HepG2 (cell line): ENCODE data around the gene HSF2BP. TPM values are rescaled to one million over a fixed set of nuclear protein-coding genes. Genes with fewer than 3 reads are reported as not detected.

Experiments
- CCAR2 ChIP-seq: fragments of 200-400 bp; formaldehyde crosslinking; optimal IDR thresholded peaks from 2 replicates; pipeline ENCODE3; 2018; ENCODE audit warnings: low read depth, mild to moderate bottlenecking, low read length, moderate library complexity
- FOSL2 ChIP-seq: sonication (generic); formaldehyde crosslinking; IDR thresholded peaks from 2 replicates; pipeline ENCODE4 v1.4.0; 2020; ENCODE audit warnings: missing genetic modification reagents
- ISX ChIP-seq: sonication (generic); formaldehyde crosslinking; conservative IDR thresholded peaks from 2 replicates; pipeline ENCODE4 v1.5.0; 2020; ENCODE audit warnings: missing genetic modification reagents
- KAT7 ChIP-seq: IDR thresholded peaks from 2 replicates; pipeline ENCODE4 v1.6.1; 2018; ENCODE audit warnings: borderline replicate concordance, missing compliant biosample characterization
- MBNL3 ChIP-seq: fragments of 250-450 bp; sonication (Bioruptor Pico); conservative IDR thresholded peaks from 2 replicates; pipeline ENCODE4 v1.8.0; 2022; ENCODE audit warnings: mild to moderate bottlenecking, inconsistent platforms
- SP5 ChIP-seq: IDR thresholded peaks from 2 replicates; pipeline ENCODE4 v1.6.1; 2016; ENCODE audit warnings: low read depth, borderline replicate concordance
- ZC3H13 ChIP-seq: sonication (generic); formaldehyde crosslinking; IDR thresholded peaks from 2 replicates; pipeline ENCODE4 v1.8.1; 2023; ENCODE audit warnings: mild to moderate bottlenecking, missing genetic modification reagents, moderate library complexity
- ZKSCAN5 ChIP-seq: sonication (generic); formaldehyde crosslinking; IDR thresholded peaks from 2 replicates; pipeline ENCODE4 v1.5.1; 2020; ENCODE audit warnings: mild to moderate bottlenecking, missing genetic modification reagents
- ZNF264 ChIP-seq: sonication (generic); formaldehyde crosslinking; IDR thresholded peaks from 2 replicates; pipeline ENCODE4 v1.4.0; 2020; ENCODE audit warnings: missing genetic modification reagents
- ZNF790 ChIP-seq: sonication (generic); formaldehyde crosslinking; IDR thresholded peaks from 2 replicates; pipeline ENCODE4 v1.8.0; 2022; ENCODE audit warnings: missing genetic modification reagents, mild to moderate bottlenecking, borderline replicate concordance
- polyA plus RNA-seq, 8 experiments: library from polyadenylated mRNA; depleted of rRNA in 3 of 8; stranded (reverse) in 7 of 8; unstranded in 1 of 8; fragments of >200 nt; fragmentation: Illumina TruSeq in 4 of 8; extraction: Trizol in 4 of 8; gene quantifications; 2 replicates each; pipeline versions ENCODE4 v1.2.1 to v1.2.3, GENCODE V29; 2011 to 2016; ENCODE audit warnings: low read depth in 4 of 8, missing spikeins in 1 of 8, mixed read lengths in 1 of 8; ENCODE audit not compliant: insufficient read depth in 1 of 8
- total RNA-seq, 5 experiments: library from RNA; depleted of rRNA; stranded (reverse); fragments of >200 nt; fragmentation: Illumina TruSeq; extraction: Trizol; gene quantifications; 2 replicates each; pipeline ENCODE4 v1.2.3, GENCODE V29; 2016; ENCODE audit warnings: low read depth in 1 of 5
- TF ChIP-seq, protein P1 (sequence below): sonication (generic); formaldehyde crosslinking; IDR thresholded peaks from 2 replicates; pipeline ENCODE4 v1.4.0; 2020; ENCODE audit warnings: mild to moderate bottlenecking, low read depth, missing genetic modification reagents
- TF ChIP-seq, protein P2 (sequence below): IDR thresholded peaks from 2 replicates; pipeline ENCODE4 v1.6.1; 2018; ENCODE audit warnings: missing genetic modification reagents, mild to moderate bottlenecking, missing compliant biosample characterization
- TF ChIP-seq, protein P3 (sequence below): sonication (generic); formaldehyde crosslinking; IDR thresholded peaks from 2 replicates; pipeline ENCODE4 v1.5.1; 2020; ENCODE audit warnings: mild to moderate bottlenecking, missing genetic modification reagents, moderate library complexity
- TF ChIP-seq, protein P4 (sequence below), 2 experiments: sonication (generic) in 1 of 2; formaldehyde crosslinking in 1 of 2; IDR thresholded peaks; 2 replicates each; pipeline versions ENCODE4 v1.5.1 to v1.6.1; 2011 to 2020; ENCODE audit warnings: borderline replicate concordance in 1 of 2, low read depth in 1 of 2, low read length in 1 of 2, mild to moderate bottlenecking in 1 of 2, missing genetic modification reagents in 1 of 2, moderate library complexity in 1 of 2
- TF ChIP-seq, protein P5 (sequence below): sonication (generic); formaldehyde crosslinking; IDR thresholded peaks from 2 replicates; pipeline ENCODE4 v1.5.1; 2020; ENCODE audit warnings: missing genetic modification reagents, mild to moderate bottlenecking, borderline replicate concordance
- TF ChIP-seq, protein P6 (sequence below): sonication (generic); formaldehyde crosslinking; IDR thresholded peaks from 2 replicates; pipeline ENCODE4 v1.4.0; 2020; ENCODE audit warnings: mild to moderate bottlenecking, missing genetic modification reagents
- TF ChIP-seq, protein P7 (sequence below): sonication (generic); formaldehyde crosslinking; IDR thresholded peaks from 2 replicates; pipeline ENCODE4 v1.5.0; 2020; ENCODE audit warnings: missing genetic modification reagents

Gene HSF2BP
- total and polyA plus RNA-seq, 2 of the 13 experiments (the other 11 are each of a cell fraction or from before 2014, with no cell fraction given): 0.67 to 2.2 TPM

DNA sequence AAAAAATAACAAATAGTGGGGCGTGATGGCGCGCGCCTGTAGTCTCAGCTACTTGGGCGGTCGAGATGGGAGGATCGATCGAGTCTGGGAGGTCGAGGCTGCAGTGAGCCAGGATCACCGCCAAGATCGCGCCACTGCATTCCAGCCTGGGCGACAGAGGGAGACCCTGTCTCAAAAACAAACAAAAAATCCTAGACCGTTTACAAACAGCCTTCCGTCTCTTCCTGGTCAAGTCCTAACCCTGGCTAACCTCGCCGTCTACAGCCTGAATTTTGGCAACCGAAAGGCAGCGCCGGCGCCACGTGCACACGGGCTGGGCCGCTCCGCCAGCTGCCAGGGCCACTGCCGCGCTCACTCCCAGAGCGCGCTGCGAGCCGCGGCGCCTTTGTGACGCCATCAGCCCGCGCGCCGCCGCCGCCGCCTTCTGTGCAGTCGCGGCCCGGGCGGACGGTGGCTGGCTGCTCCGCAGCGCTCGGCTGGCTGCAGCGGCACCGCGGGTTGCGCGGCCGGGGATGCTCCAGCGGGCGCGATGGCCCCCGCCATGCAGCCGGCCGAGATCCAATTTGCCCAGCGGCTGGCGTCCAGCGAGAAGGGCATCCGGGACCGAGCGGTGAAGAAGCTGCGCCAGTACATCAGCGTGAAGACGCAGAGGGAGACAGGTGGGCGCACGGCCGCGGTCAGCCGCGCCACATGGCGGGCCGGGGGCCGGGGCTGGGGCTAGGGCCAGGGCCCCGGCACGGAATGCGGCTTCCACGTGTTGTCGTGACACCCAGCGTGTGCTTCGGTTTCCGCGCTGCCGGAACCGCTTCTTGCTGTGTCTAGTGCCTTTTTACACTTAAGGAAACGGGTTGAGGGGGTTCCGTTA is at the start of gene HSF2BP, which contains the start of gene RRP1B (continued):
- TF ChIP-seq KAT7 (no peak), FOSL2 (0 out of 2 replicates have a peak, but pooled peaks have one; percentile 9), ZC3H13 (CRISPR knock-in tag) (peak; percentile 72; the same call in 1 of the 2 replicates), MBNL3 (CRISPR knock-in tag) (no peak), ISX (CRISPR knock-in tag) (peak; percentile 91), ZNF790 (CRISPR knock-in tag) (peak; percentile 16; the same call in 1 of the 2 replicates), ZKSCAN5 (CRISPR knock-in tag) (no peak), CCAR2 (no peak), ZNF264 (CRISPR knock-in tag) (peak; percentile 72), SP5 (CRISPR knock-in tag) (no peak)
- TF ChIP-seq, protein P1, sequence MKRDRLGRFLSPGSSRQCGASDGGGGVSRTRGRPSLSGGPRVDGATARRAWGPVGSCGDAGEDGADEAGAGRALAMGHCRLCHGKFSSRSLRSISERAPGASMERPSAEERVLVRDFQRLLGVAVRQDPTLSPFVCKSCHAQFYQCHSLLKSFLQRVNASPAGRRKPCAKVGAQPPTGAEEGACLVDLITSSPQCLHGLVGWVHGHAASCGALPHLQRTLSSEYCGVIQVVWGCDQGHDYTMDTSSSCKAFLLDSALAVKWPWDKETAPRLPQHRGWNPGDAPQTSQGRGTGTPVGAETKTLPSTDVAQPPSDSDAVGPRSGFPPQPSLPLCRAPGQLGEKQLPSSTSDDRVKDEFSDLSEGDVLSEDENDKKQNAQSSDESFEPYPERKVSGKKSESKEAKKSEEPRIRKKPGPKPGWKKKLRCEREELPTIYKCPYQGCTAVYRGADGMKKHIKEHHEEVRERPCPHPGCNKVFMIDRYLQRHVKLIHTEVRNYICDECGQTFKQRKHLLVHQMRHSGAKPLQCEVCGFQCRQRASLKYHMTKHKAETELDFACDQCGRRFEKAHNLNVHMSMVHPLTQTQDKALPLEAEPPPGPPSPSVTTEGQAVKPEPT (CRISPR knock-in tag): peak; percentile 84
- TF ChIP-seq, protein P2, sequence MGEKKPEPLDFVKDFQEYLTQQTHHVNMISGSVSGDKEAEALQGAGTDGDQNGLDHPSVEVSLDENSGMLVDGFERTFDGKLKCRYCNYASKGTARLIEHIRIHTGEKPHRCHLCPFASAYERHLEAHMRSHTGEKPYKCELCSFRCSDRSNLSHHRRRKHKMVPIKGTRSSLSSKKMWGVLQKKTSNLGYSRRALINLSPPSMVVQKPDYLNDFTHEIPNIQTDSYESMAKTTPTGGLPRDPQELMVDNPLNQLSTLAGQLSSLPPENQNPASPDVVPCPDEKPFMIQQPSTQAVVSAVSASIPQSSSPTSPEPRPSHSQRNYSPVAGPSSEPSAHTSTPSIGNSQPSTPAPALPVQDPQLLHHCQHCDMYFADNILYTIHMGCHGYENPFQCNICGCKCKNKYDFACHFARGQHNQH (CRISPR knock-in tag): peak; percentile 41; the same call in 1 of the 2 replicates
- TF ChIP-seq, protein P3, sequence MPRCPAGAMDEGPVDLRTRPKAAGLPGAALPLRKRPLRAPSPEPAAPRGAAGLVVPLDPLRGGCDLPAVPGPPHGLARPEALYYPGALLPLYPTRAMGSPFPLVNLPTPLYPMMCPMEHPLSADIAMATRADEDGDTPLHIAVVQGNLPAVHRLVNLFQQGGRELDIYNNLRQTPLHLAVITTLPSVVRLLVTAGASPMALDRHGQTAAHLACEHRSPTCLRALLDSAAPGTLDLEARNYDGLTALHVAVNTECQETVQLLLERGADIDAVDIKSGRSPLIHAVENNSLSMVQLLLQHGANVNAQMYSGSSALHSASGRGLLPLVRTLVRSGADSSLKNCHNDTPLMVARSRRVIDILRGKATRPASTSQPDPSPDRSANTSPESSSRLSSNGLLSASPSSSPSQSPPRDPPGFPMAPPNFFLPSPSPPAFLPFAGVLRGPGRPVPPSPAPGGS (CRISPR knock-in tag): peak; percentile 96
- TF ChIP-seq, protein P4, sequence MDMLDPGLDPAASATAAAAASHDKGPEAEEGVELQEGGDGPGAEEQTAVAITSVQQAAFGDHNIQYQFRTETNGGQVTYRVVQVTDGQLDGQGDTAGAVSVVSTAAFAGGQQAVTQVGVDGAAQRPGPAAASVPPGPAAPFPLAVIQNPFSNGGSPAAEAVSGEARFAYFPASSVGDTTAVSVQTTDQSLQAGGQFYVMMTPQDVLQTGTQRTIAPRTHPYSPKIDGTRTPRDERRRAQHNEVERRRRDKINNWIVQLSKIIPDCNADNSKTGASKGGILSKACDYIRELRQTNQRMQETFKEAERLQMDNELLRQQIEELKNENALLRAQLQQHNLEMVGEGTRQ (IDR thresholded peaks at IDR 0.05; ENCODE audit: low read depth, low read length): no peak
- TF ChIP-seq, protein P4 (CRISPR knock-in tag; IDR thresholded peaks at IDR 0.05; ENCODE audit: borderline replicate concordance): no peak; the same call in 1 of the 2 replicates
- TF ChIP-seq, protein P5, sequence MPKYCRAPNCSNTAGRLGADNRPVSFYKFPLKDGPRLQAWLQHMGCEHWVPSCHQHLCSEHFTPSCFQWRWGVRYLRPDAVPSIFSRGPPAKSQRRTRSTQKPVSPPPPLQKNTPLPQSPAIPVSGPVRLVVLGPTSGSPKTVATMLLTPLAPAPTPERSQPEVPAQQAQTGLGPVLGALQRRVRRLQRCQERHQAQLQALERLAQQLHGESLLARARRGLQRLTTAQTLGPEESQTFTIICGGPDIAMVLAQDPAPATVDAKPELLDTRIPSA: peak; percentile 68; the same call in 1 of the 2 replicates
- TF ChIP-seq, protein P6, sequence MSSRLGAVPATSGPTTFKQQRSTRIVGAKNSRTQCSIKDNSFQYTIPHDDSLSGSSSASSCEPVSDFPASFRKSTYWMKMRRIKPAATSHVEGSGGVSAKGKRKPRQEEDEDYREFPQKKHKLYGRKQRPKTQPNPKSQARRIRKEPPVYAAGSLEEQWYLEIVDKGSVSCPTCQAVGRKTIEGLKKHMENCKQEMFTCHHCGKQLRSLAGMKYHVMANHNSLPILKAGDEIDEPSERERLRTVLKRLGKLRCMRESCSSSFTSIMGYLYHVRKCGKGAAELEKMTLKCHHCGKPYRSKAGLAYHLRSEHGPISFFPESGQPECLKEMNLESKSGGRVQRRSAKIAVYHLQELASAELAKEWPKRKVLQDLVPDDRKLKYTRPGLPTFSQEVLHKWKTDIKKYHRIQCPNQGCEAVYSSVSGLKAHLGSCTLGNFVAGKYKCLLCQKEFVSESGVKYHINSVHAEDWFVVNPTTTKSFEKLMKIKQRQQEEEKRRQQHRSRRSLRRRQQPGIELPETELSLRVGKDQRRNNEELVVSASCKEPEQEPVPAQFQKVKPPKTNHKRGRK: no peak
- TF ChIP-seq, protein P7, sequence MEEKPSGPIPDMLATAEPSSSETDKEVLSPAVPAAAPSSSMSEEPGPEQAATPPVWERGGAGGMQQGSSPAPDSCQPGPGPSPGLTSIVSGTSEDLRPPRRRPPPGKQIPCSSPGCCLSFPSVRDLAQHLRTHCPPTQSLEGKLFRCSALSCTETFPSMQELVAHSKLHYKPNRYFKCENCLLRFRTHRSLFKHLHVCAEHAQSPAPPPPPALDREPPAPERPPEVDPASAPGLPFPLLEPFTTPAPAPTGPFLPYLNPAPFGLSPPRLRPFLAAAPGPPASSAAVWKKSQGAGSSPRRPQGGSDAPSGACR (CRISPR knock-in tag): 0 out of 2 replicates have a peak, but pooled peaks have one; percentile 9
